HCEC 1CT (cell line): ENCODE data around the gene MRPS9.

Experiments
- DNase-seq: peaks from one replicate; pipeline ENCODE4 v3.0.0-alpha.2; 2017

The MRPS9 gene

DNA sequence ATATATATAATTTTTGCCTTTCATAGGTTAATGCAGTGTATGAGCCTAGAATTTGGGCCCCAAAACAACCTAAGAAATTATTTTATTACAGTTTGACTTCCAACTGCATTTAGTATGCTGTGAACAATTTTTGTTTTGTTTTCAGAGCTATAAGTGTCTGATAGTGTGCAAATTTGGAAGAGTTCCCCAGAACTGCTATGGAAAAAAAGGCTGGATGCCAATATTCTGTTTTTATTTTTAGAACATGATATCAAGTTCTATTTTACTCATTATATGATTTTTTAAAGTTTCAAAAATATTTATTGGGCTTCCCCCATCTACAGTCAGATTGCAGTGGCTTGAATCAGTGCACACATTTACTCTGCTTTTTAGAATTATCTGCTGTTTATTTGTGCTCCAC is 42.6 kb downstream of the MRPS9 start:
- no peak for DNase-seq

DNA sequence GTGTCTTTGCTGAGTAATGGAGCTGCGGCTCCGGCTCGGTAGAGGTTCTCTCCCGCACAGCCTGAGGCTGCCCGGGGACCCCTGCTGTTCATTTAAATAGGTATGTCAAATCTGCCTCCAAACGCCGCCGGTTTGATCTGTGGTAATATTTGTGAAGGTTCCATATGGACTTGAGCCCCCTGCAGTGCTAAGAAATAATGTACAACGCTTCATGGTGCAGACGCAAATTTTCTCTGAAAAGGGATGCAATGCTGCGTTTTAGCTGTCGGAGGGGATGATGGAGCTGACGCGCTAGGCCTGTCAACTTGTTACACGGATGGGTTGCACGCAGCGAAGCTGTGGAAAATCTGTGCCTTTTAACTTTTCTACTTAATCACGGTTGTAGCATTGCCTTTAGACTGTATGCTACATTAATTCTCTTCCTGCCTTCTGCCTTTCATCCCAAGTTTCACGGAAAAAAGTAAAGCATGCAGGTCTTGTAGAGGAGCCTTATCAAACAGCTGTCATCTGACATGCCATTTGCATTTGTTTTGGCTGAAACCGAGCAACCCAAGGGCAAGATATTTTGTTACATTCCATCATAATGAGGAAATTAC is 43.2 kb downstream of the MRPS9 start:
- DNase-seq = no peak

DNA sequence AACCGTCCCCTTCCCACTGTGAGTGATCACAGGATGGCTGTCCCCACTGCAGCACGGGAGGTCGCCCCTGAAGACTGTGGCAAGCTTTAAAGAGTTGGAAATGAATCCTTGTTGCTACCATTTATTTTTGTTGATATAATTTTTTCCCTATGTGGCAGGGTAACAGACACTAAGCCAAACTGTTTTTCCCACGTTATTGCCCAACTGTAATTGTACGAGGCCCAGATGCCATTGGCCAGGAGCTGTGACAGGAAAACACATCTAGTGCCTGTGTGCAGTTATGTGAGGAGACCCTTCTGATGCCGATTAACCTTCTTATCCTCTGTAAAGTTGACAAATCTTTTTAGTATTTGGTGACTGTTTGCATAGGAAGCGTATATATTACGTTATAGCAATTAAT is 44.2 kb downstream of the MRPS9 start:
- DNase-seq = no peak

DNA sequence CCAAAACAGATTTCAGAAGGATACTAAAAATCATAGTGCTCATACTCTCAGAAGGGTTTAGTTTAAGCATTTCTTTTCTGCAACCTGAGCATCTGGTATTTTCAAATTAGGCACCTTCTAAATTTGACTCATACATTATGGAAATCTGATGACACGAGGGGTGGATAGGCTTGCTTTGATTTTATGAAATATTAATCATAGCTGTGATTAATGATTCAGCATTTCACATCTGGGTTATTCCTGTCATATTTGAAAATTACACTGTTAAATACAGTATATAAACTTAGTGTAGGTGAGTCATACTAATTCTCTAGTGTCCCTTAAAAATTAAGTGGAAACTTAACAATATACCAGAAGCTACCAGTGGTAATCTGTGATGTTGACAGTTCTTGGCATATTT is 47.7 kb downstream of the MRPS9 start:
- peak; percentile 38 for DNase-seq

DNA sequence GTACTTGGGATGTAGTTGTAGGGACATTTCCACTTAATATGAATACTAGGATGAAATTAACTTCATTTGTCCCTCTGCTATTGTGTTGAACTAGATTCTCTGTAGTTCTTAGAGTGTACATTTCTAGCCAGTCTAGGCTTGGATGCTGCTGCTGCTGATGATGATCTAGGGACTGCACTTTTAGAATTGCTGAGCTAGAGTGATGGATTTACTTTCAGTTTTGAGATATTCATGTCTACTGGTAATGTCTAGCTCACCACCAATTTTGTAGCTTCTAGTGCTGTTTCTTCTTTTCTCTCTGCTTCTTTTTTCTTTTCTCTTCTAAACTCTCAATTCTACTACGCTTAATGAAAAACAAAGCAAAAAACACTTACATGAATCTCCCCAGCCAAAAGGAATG is 49.4 kb downstream of the MRPS9 start:
- DNase-seq = no peak

DNA sequence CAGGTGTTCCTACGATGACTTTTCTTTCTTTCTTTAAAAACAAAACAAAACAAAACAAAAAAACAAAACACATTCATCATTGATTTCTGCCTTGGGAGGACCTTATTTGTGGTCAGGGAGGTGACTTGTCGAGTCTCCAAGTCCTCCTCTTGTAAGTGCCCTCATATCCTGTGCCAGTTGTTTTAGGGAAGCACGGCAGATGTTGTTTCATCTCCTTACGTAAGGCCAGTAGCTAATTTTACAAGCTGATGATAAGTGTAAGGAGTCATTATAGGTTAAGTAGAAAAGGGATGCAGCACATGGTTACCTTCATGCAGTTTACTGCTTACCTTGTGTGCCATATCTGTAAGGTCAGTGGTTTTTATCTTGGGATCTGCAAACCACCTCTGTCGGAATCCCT is 52.2 kb downstream of the MRPS9 start:
- DNase-seq = no peak

DNA sequence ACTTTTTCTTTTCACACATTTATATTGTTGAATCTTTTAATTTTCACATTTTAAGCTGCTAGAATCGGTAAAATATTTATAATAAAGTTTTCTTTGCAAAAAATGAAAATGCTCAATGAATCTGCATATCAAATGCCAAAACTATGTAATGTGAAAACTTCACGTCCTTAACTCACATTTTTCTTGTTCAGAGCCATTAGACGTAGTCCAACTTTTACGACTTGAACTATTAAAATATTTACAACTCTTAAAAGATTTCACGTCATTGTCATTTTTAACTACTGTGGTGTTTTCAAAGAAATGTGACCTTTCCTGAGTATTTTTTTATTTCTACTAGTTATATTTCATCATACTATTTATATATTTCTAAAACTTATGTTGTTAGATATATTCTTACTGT is 54.9 kb downstream of the MRPS9 start:
- no peak for DNase-seq

DNA sequence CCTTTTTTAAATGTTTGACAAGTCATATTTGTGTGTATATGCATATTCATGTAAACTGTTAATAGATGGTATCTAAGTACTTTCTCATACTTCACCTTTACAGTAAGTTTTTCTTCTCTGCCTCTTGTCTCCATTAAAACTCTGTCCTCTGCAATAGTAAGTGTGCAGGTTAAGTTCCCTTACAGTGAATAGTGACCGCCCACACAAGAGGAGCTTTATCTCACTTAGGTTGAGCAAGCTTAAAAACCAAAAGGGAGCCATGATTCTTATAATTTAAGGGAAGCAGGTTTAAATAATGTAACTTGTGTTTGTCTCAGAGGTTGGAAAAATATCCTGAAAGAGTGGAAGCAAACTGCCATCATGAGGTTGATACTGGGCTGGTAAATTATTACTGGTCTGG is 61.3 kb downstream of the MRPS9 start:
- no peak for DNase-seq

DNA sequence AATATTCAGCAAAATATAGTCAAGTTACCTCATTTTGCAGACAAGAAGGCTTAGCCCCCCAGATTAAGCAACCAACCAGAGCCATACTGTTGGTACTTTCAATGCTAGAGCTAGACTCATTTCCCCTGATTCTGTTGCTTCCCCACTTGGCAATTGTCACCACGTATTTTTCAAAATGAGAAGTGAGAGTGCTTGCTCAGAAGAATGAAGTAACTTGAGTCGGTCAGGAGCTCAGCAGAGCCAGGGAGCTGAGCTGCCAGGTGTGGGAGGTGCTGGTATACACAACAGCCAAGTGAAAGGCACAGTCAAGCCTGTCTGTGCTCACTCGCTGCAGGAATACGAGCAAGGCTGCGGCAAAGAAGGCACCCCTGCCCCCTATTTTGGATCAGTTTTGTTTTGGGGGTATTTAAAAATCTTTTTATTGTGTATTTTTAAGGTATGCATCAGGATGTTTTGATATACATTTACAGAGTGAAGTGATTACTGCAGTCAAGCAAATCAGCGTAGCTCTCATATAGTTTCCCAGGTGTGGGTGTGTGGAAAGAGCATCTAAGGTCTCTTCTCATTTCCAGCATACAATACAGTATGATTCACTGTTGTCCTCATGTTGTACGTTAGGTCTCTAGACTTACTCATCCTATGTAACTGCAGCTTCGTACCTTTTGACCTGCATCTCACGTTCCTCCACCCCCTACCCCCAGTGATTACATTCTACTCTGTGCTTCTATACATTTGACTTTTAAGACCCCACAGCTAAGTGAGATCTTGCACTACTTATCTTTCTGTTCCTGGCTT is 62.4 kb downstream of the MRPS9 start:
- DNase-seq = no peak

DNA sequence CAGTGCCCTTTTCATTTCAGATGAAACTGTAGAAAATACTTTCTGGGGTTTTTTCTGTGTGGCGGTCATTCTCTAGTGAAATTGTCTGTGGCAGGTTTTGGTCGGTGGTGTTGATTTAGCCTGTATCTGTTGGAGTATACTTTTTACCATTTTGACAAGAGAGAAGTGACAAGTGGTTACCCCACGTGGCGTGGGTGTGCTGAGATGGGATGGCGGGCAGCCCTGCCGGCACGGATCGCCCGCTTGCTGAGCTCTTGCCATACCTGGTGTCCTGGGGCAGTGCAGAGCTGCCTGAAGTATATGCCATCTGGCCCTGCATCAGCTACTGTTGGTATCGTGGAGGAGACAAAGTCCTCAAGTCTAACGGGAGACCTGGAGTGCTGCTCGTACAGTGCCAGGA is 64.1 kb downstream of the MRPS9 start:
- no peak for DNase-seq

DNA sequence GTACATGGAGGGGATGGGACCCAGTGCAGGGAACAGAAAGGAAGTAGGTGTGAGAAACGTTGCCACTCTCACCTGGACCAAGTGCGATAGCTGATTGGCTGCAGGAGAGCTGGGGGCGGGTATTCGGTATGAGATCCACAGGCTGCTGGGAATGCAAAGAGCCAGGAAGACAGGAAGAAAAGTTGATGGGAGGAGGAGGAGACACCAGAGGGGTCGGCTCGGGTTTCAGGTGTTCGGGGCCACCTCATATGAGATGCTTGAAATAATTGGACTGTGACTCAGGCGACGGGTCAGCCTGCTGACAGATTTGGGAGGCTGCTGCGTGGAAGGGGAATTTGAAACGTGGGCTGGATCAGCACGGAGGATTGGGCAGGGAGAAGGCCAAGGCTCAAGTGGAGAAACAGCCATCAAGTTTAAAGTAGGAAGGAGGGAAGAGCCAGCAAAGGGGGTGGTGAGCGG is 65.1 kb downstream of the MRPS9 start:
- peak; percentile 67 for DNase-seq

DNA sequence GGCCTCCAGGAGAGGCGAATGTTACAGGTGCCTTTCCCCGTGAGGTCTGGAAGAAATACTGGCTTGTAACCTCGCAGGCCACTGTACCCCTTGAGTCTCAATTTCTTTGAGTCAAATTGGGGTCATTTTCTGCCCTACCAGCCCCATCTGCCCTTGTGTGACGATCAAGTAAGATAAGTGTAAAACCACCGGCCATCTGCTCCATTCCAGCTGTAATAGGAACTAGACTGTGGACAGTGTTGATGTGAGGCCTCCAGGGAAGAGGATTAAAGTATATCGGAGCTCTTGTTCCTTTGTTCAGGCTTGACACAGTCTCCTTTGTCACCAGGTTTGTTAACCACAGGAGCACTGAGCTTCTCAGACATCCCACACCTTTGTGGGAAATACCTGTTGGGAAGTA is 65.6 kb downstream of the MRPS9 start:
- DNase-seq = no peak

DNA sequence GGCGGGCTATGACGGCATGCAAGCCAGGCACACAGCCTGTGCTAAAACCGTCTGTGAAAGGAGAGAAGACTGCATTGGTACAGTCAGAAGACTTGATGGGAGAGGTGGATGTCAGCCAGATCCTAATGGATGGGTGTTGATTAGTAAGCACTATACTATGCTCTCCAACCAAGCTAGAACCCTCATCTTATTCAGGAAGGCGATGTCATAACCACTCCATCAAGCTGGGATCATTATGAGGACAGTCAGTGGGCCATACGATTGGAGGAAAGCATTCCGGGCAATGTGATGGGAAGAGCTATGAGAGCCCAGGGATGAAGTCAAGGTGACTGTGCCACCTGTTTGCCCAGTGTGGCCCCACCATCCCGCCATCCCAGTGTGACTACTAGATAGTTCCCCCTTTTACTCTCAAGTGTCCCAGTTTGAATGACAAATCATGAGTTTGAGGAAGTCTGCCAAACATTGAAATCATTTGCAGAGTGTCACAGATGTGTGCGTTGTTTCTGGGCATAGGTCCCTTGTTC is 66.4 kb downstream of the MRPS9 start:
- DNase-seq = peak; percentile 76

DNA sequence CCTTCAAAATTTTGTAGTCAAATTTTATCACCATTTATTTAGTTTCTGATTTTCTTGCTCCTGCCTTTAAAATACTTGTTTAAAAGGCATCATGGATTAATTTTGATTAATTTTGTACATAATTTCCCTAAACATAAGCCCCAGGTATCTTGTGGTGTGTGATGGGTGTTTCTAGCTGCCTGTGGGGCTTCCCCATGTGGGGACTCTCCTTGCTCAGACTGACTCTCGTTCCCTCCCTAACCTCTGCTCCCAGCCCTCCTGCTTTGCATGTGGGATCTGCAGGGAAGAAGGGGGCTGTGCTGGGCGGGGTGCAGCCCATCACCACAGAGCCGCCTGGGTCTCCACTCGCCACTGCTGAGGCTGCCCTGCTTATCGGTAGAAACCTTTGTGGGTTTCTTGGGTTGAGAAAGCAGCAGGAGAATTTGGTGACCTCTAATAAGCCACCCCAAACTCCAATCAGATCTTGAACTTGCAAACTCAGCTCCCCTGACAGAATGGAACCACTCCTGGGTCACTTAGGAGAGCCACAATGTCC is 72.5 kb downstream of the MRPS9 start:
- no peak for DNase-seq

DNA sequence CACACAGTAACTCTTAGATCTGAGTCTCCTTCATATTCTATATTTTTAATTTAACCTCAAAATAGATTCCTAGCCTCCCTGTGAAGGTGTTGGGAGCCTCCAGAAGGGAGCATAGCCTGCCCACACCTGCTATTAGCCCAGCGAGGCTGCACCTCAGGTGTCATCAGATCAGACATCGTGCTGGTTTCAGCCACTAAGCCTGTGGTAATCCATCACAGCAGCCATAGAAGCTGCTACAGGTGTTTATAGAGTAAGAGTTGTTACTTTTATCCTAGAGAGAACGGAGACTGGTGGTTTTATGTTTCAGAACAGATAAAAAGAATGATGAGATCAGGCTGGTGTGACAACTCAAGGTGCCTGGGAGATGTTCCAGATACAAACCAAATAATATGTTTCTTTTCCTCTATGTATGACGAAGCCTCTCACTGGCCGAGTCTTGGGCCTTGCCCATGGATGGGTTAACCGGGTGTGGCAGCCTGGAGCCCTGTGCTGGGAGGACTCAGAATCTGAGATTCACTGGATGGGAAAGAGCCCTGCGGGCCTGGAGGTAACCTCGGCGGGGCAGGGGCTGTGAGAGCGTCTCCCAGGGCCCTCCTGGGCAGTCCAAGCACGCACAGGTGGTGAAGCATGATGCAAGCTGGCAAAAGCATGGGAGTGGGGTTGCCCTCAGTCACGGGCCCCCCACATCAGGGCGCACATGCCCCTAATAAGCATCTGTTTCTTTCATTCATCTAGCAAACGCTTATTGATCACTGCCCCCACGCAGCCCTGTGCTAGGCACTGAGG is 73.7 kb downstream of the MRPS9 start:
- DNase-seq = no peak

DNA sequence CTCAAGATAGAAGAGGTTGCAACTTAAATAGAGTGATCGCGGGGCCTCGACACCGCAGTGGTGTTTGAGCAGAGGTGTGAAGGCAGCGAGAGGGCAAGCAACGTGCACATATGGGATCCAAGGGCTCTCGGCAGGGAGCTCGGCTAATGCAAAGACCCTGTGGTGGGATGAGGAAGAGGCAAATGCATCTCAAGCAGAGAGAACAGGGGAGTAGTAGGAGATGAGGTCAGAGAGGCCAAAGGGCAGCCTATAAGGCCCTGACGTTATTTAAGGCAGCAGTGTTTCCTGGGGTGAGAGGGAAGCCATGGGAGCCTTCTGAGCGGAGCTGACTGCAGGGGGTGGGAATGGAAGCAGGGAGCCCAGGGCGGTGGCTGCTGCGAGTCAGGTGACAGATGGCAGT is 74.5 kb downstream of the MRPS9 start:
- DNase-seq = no peak

DNA sequence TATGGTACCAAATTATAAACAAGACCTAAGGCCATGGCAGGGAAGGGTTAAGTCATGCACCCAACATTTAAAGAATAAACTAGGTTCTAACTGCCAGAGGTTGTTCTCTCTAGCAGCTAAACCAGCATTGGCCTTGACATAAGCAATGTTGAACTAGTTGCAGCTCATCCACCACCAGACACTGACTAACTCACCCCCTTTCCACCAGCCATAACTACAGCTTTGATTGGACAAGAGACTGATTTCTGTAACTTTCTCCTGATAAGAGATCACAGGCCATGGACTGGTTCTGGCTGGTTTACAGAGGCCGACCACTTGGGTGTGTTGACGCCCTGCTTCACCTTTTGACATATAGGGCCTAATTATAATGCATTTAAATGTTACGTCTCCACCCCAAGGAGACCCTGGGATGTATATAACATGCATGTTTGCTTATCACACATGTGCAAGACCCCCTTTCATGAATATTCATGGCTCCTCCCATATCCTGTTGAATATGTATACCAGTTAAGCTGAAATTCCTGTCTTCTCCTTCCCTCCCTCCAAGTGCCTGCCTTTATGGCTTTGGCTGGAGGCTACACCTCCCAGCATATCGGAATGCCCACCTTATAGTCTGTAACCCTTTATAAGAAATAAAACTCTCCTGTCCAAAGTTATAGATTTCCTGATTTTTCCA is 75.9 kb downstream of the MRPS9 start:
- no peak for DNase-seq

DNA sequence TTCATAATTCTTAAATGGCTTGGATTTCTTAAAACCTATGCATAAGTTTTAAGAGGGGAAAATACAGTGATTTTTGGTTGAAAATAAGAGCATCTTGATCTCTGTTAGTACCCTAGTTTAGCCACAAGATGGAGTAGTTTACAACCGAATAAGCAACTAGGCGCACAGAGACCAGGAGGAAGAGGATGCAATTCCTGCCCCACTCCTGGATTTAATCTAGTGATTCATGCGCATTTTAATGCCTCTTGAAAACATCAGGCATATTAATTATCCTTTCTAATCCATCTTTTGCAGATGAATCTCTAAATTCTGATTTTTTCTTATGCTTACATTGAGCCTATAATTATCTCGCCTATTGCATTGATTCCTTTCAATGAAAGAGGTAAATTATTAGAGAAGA is 76.7 kb downstream of the MRPS9 start:
- peak; percentile 64 for DNase-seq

DNA sequence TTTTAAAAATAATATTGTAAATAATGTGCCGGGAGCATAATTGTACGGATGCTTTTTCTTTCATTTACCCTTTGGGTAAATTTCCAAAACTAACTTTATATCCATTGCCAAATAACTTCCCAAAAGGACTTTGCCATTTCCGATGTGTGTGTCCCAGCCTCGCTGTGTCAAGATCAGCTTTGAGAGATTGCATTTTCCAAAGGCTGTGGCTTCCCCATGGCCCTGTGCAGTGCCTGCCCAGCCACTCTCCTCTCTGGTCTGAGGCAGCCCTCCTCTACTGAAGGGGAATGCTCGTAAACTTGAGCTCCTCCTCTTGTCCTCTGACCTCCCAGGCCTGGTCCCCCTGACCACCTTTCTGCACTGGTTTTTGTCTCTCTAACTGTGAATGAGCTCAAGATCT is 78.5 kb downstream of the MRPS9 start:
- no peak for DNase-seq

DNA sequence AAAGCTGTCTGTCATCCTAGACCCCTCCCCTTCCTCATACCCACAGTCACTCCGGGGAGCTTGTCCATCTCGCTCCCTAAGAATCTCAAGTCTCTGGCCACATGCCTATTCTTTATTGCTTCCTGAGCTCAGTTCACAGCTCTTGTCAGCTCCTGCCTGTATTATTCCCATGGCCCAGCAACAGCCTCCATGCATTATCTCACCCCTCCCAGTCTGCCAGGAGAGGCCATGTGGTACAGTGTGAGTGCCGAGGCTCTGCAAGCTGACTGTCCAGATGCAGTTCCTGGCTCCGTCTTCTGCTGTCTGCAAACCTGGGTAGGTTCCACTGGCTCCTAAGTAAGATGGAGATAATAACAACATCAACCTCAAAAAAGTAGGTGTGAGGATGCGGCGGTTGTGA is 79.7 kb downstream of the MRPS9 start:
- DNase-seq = no peak

DNA sequence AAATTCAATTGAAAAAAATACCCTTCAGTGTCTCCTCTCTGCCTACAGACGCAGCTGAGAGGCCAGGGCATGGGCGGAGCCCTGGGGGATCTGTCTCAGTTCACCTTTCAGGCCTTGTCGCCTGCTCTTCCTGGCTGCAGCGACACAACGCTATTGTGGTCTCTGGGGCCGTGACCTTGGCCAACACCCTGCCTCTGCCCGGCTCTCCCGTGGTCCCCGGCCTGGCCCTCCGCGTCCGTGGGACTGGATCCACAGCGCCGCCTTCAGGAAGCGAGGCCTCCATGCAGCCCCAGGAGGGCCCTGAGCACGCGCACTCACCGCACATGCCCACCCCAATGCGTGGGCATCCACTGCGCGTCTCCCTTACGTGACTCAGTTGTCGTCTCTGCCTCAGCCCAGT is 81.1 kb downstream of the MRPS9 start:
- DNase-seq = no peak

DNA sequence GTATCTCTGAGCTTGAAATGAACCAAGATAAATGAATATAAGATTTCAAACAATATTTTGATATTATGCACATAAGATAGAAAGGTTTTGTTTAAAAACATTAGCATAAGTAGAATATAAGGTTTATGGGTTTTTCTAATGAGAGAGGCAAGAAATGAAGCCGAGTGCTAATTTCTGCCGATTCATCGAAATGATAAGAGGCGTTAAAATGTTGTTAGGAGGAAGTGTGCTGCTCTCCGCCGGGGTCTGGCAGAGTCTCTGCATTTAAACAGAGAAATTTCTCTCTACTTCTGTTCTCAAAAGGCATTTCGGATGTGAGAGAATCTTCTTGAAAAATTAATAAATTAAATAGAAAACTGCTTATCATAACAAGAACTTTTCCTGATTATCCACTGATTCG is 83.6 kb downstream of the MRPS9 start:
- DNase-seq = no peak

DNA sequence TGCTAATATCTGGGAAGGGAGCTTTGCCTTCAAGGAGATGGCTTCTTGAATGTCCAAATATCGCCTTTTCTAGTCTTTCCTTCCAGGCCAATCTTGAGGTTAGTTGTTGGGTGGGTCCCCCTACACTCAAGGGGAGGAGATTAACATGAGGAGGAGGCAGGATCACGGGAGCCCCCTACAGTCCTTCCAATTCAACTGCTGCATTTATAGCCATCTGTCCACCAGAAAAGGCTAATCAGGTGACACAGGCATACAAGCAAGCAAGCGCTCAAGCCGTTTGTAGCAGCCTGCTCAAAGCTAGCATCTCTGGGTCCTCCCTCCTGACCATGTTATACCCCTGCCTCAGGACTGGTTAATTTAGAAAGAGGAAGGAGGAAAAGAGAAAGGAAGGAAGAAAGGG is 87.6 kb downstream of the MRPS9 start:
- DNase-seq = no peak
